Measurements from ENCODE around the gene PLAAT4. TPM values are rescaled to one million over a fixed set of nuclear protein-coding genes. Genes with fewer than 3 reads are reported as not detected.

PLAAT4 gene
- total RNA-seq, 1 experiment from 2014 or later: 2.9 TPM

DNA sequence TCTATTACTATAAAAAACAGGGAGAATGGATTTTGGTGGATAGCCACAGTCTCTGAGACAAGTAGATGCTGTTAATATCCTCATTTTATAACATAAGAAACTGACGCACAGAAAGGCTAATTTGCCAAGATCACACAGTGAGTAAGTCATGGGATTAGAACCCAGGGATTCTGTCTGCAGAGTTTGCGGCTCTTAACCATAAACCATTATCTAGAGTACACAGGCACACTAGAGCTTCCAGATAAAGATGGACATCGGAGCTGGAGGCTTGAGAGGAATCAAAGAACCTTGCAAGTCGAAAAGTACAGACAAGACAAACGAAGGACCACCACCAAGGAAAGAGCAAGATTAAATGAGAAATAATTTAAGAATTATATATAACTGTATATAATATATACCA, 19.5 kb upstream of the PLAAT4 start (continued):
- TF ChIP-seq, protein P1, sequence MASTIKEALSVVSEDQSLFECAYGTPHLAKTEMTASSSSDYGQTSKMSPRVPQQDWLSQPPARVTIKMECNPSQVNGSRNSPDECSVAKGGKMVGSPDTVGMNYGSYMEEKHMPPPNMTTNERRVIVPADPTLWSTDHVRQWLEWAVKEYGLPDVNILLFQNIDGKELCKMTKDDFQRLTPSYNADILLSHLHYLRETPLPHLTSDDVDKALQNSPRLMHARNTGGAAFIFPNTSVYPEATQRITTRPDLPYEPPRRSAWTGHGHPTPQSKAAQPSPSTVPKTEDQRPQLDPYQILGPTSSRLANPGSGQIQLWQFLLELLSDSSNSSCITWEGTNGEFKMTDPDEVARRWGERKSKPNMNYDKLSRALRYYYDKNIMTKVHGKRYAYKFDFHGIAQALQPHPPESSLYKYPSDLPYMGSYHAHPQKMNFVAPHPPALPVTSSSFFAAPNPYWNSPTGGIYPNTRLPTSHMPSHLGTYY (CRISPR knock-in tag; IDR thresholded peaks at IDR 0.05): no peak
- TF ChIP-seq, protein P2, sequence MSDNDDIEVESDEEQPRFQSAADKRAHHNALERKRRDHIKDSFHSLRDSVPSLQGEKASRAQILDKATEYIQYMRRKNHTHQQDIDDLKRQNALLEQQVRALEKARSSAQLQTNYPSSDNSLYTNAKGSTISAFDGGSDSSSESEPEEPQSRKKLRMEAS (CRISPR knock-in tag; IDR thresholded peaks at IDR 0.05): no peak
- TF ChIP-seq, protein P3, sequence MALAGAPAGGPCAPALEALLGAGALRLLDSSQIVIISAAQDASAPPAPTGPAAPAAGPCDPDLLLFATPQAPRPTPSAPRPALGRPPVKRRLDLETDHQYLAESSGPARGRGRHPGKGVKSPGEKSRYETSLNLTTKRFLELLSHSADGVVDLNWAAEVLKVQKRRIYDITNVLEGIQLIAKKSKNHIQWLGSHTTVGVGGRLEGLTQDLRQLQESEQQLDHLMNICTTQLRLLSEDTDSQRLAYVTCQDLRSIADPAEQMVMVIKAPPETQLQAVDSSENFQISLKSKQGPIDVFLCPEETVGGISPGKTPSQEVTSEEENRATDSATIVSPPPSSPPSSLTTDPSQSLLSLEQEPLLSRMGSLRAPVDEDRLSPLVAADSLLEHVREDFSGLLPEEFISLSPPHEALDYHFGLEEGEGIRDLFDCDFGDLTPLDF (CRISPR knock-in tag; IDR thresholded peaks at IDR 0.05): no peak
- TF ChIP-seq JAZF1 (CRISPR knock-in tag; IDR thresholded peaks at IDR 0.05): no peak
- no peak for TF ChIP-seq GTF2I (CRISPR knock-in tag; conservative IDR thresholded peaks at IDR 0.05)
- TF ChIP-seq GABPB1 (CRISPR knock-in tag; IDR thresholded peaks at IDR 0.05): no peak

DNA sequence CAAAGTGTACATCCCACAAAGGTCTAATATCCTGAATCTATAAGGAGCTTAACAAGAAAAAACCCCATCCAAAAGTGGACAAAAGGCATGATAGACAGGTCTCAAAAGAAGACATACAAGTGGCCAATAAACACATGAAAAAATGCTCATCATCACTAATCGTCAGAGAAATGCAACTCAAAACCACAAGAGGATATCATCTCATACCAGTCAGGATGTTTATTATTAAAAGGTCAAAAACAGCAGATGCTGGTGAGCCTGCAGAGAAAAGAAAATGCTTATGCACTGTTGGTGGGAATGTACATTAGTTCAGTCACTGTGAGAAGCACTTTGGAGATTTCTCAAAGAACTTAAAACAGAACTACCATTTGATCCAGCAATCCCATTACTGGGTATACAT, 18.1 kb upstream of the PLAAT4 start:
- ATAC-seq (no peak), DNase-seq (ENCODE audit: low spot score) (no peak)
- TF ChIP-seq, protein P4, sequence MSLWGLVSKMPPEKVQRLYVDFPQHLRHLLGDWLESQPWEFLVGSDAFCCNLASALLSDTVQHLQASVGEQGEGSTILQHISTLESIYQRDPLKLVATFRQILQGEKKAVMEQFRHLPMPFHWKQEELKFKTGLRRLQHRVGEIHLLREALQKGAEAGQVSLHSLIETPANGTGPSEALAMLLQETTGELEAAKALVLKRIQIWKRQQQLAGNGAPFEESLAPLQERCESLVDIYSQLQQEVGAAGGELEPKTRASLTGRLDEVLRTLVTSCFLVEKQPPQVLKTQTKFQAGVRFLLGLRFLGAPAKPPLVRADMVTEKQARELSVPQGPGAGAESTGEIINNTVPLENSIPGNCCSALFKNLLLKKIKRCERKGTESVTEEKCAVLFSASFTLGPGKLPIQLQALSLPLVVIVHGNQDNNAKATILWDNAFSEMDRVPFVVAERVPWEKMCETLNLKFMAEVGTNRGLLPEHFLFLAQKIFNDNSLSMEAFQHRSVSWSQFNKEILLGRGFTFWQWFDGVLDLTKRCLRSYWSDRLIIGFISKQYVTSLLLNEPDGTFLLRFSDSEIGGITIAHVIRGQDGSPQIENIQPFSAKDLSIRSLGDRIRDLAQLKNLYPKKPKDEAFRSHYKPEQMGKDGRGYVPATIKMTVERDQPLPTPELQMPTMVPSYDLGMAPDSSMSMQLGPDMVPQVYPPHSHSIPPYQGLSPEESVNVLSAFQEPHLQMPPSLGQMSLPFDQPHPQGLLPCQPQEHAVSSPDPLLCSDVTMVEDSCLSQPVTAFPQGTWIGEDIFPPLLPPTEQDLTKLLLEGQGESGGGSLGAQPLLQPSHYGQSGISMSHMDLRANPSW (CRISPR knock-in tag; conservative IDR thresholded peaks at IDR 0.05; ENCODE audit: low read depth): no peak
- POLR2A ChIA-PET: no interaction called here
- Mint-ChIP-seq H3K9me3 (peaks cover 39% of the 10 kb centered on the region), H3K4me3 (no peak overlapping the region), H3K27me3 (ENCODE audit: low read depth) (no peaks in the 10 kb centered on the region; the same call in 1 of the 2 replicates), H3K36me3 (peaks cover 37% of the 10 kb centered on the region), H3K4me1 (peaks cover 6% of the 10 kb centered on the region; the same call in 1 of the 2 replicates), H3K27ac (no peak overlapping the region)
- CTCF ChIA-PET: no interaction called here

DNA sequence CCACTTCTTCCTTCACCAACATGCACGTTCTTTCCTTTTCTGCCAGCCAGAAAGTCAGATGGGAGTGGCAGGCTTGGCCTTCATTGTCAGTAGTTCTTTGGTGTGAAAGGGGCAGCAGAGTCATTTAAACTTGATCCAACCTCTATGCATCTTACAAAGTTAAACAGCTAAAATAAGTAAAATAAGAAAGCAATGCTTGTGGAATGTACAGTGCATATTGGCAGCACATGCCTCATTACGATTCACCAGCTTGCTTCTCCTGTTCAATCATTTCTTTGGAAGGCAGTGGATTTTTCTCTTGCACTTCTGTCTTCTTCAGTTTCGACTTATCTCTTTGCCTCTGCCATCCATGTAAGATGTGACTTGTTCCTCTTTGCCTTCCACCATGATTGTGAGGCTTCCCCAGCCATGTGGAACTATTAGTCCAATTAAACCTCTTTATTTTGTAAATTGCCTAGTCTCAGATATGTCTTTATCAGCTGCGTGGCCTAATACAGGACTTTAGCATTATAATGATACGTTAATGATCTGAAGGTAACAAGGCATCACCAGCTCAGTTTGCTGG, 15.9 kb upstream of the PLAAT4 start:
- ATAC-seq (no peak), DNase-seq (ENCODE audit: low spot score) (no peak)
- Mint-ChIP-seq H3K4me1 (peaks cover 6% of the 10 kb centered on the region; the same call in 1 of the 2 replicates), H3K36me3 (peaks cover 54% of the 10 kb centered on the region), H3K9me3 (peaks cover 56% of the 10 kb centered on the region), H3K27me3 (ENCODE audit: low read depth) (peaks cover 7% of the 10 kb centered on the region; the same call in 1 of the 2 replicates), H3K4me3 (no peak overlapping the region), H3K27ac (no peak overlapping the region)
- POLR2A ChIA-PET: no interaction called here
- CTCF ChIA-PET: interaction anchor here (1.2 kb wide), 1 partner anchor 13 kb away, joined by 3 read pairs; no protein-coding TSS in a partner anchor
- no peak for TF ChIP-seq NFYB (CRISPR knock-in tag; conservative IDR thresholded peaks at IDR 0.05; ENCODE audit: low read depth)

DNA sequence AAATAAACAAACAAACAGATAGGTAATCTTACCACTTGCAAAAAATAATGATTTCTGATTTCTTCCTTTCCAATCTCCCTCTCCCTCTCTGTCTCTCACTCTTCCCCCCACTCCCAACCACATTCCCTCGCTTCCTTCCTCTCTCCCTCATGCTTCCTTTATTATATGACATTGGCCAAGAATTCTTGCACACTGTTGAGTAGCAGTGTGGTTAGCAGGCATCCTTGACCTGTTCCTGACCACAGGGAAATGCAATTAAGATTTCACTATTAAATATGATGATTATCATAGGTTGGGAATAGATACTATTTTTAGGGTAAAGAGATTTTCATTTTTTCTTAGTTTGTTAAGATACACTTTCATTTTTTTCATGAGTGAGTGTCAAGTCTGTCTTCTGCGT, 14.7 kb upstream of the PLAAT4 start:
- POLR2A ChIA-PET: no interaction called here

More for the DNA sequence above, 14.7 kb upstream of the PLAAT4 start:
- CTCF ChIA-PET: no interaction called here
- Mint-ChIP-seq H3K27me3 (ENCODE audit: low read depth) (peaks cover 7% of the 10 kb centered on the region; the same call in 1 of the 2 replicates), H3K27ac (no peak overlapping the region), H3K9me3 (peaks cover 56% of the 10 kb centered on the region), H3K4me1 (peaks cover 6% of the 10 kb centered on the region; the same call in 1 of the 2 replicates), H3K36me3 (peaks cover 57% of the 10 kb centered on the region), H3K4me3 (no peak overlapping the region)
- TF ChIP-seq NFYB (CRISPR knock-in tag; conservative IDR thresholded peaks at IDR 0.05; ENCODE audit: low read depth): no peak
- TF ChIP-seq GABPB1 (CRISPR knock-in tag; IDR thresholded peaks at IDR 0.05): no peak
- no peak for TF ChIP-seq MXD4 (CRISPR knock-in tag; IDR thresholded peaks at IDR 0.05; ENCODE audit: borderline replicate concordance)
- TF ChIP-seq ZNF138 (CRISPR knock-in tag; conservative IDR thresholded peaks at IDR 0.05): no peak
- no peak for TF ChIP-seq GRHL2 (CRISPR knock-in tag; IDR thresholded peaks at IDR 0.05; ENCODE audit: insufficient replicate concordance, severe bottlenecking)
- no peak for TF ChIP-seq TEAD1 (CRISPR knock-in tag; IDR thresholded peaks at IDR 0.05)
- no peak for TF ChIP-seq PRRX2 (CRISPR knock-in tag; IDR thresholded peaks at IDR 0.05)
- TF ChIP-seq, protein P3 (CRISPR knock-in tag; IDR thresholded peaks at IDR 0.05): no peak
- TF ChIP-seq ZNF121 (CRISPR knock-in tag; IDR thresholded peaks at IDR 0.05): no peak
- DNase-seq (ENCODE audit: low spot score) (no peak), ATAC-seq (no peak)
